Stimulated activated CD8-positive, alpha-beta memory T cell treated with anti-CD3 and anti-CD28 coated beads, Interleukin-12 subunit alpha, Interleukin-12 subunit beta, amount 100 ng/mL, for 24 hours (primary cell): ENCODE measurements around the gene CYP4F11.
"Not testable (repeated sequence)": the region's sequence is repeated elsewhere in the genome, so short reads cannot be mapped to it uniquely, and the experiment has no call there.

Source experiments
- DNase-seq: peaks from one replicate; pipeline ENCODE4 v3.0.0-alpha.2; 2020; ENCODE audit errors: extremely low read depth

Gene CYP4F11

GRCh38 chr19:15883329-15883728 is 51.0 kb downstream of the CYP4F11 start:
- DNase-seq: not testable (repeated sequence)

- no peak for DNase-seq
These were observed 59.4 kb downstream of the CYP4F11 start for GRCh38 chr19:15874821-15875474.

GRCh38 chr19:15873771-15874170 is 60.6 kb downstream of the CYP4F11 start:
- DNase-seq: not testable (repeated sequence)

GRCh38 chr19:15871570-15871969 is 62.8 kb downstream of the CYP4F11 start:
- peak; percentile 1 for DNase-seq

GRCh38 chr19:15869873-15870272 is 64.5 kb downstream of the CYP4F11 start:
- no peak for DNase-seq

- DNase-seq: peak; percentile 2
These were observed 65.2 kb downstream of the CYP4F11 start for GRCh38 chr19:15869109-15869555.

- no peak for DNase-seq
These were observed 67.7 kb downstream of the CYP4F11 start for GRCh38 chr19:15866636-15867035.

GRCh38 chr19:15864824-15865223 is 69.5 kb downstream of the CYP4F11 start:
- no peak for DNase-seq

GRCh38 chr19:15863272-15863671 is 71.1 kb downstream of the CYP4F11 start:
- DNase-seq: no peak

- DNase-seq: no peak
These were observed 71.9 kb downstream of the CYP4F11 start for GRCh38 chr19:15862444-15862843.
